DOHH2 (cell line): ENCODE measurements around the gene SF3B6.

ENCODE experiments used
- EZH2phosphoT487 ChIP-seq: fragments of 200-600 bp; sonication (generic); IDR thresholded peaks from 2 replicates; pipeline ENCODE4 v1.6.1; 2017; ENCODE audit warnings: borderline replicate concordance, mild to moderate bottlenecking, antibody characterized with exemption, low read length, moderate library complexity, mixed read lengths
- TF ChIP-seq, protein P1 (sequence below): fragments of 200-600 bp; sonication (generic); IDR thresholded peaks from one replicate; pipeline ENCODE4 v1.5.1; 2014; ENCODE audit warnings: antibody characterized with exemption, mild to moderate bottlenecking, low read depth, low read length; ENCODE audit not compliant: poor library complexity, severe bottlenecking

DNA sequence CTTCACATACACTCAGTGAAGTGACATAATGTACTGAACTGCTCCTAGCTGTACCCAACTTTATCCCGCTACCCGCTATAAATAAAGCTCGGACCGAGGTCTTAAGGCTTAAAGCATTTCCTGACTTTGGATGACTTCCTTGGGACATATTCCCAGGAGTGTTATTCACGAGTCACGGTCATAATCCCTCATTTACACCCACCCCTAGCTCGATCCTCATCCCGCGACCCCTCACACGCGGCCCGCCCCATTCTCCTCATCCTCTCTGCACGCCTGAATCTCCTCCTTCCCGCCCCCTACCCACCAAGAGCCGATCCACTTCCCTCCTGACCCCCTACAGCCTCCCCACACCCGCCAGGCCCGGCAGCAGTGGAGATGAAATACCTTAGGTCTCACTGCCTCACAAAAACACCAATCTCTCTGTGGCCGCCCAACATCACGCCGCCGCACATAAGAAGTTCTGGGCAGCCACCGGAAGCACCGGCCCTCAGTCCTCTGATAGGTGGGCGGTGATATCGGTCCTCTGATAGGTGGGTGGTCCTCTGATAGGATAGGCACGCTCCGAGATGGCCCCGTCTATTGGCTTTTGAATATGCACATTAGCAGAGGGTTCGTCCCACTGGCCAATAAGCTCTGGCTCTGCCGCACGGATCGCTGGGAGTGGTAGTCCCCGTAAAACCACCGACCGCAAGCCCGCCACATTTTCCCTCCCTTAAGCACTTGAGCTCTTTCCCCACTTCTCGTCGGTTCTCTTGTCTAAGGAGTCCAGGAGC is 29.0 kb downstream of the SF3B6 start, which contains the start of gene WDCP:
- TF ChIP-seq, protein P1, sequence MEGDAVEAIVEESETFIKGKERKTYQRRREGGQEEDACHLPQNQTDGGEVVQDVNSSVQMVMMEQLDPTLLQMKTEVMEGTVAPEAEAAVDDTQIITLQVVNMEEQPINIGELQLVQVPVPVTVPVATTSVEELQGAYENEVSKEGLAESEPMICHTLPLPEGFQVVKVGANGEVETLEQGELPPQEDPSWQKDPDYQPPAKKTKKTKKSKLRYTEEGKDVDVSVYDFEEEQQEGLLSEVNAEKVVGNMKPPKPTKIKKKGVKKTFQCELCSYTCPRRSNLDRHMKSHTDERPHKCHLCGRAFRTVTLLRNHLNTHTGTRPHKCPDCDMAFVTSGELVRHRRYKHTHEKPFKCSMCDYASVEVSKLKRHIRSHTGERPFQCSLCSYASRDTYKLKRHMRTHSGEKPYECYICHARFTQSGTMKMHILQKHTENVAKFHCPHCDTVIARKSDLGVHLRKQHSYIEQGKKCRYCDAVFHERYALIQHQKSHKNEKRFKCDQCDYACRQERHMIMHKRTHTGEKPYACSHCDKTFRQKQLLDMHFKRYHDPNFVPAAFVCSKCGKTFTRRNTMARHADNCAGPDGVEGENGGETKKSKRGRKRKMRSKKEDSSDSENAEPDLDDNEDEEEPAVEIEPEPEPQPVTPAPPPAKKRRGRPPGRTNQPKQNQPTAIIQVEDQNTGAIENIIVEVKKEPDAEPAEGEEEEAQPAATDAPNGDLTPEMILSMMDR: no peak
- TF ChIP-seq EZH2phosphoT487: no peak
